Activated B cell treated with CpG ODN at 0.5 μM for 24 hours (primary cell): Measurements from ENCODE around the gene SH2D4B. TPM values are rescaled to one million over a fixed set of nuclear protein-coding genes. Genes with fewer than 3 reads are reported as not detected.

Experiments
- ATAC-seq: fragments of 200-7000 bp; cut with Tn5 transposase; one replicate; pipeline ENCODE4 v1.10.0; 2021; ENCODE audit warnings: low read depth, mild to moderate bottlenecking, moderate library complexity
- CTCF ChIA-PET: fragments of 350-600 bp; sonication (Branson Sonifier 250); formaldehyde crosslinking; loops from one replicate; lab custom pipeline; 2021; ENCODE audit warnings: antibody characterized with exemption; lab: Charles Lee
- POLR2A ChIA-PET: fragments of 350-600 bp; sonication (Branson Sonifier 250); formaldehyde crosslinking; loops from one replicate; lab custom pipeline; 2021; ENCODE audit warnings: antibody characterized with exemption; lab: Charles Lee
- DNase-seq: peaks from one replicate; pipeline ENCODE4 v3.0.0; 2022
- H3K27ac Mint-ChIP-seq: one replicate; pipeline ENCODE4 v1.8.0; 2020; ENCODE audit warnings: mixed read lengths
- H3K27me3 Mint-ChIP-seq: one replicate; pipeline ENCODE4 v1.8.0; 2021; ENCODE audit warnings: mixed read lengths
- H3K36me3 Mint-ChIP-seq: one replicate; pipeline ENCODE4 v1.8.0; 2021; ENCODE audit warnings: low read depth, mixed read lengths
- H3K4me1 Mint-ChIP-seq: one replicate; pipeline ENCODE4 v1.8.0; 2021; ENCODE audit warnings: mixed read lengths
- H3K4me3 Mint-ChIP-seq: one replicate; pipeline ENCODE4 v1.8.0; 2020; ENCODE audit warnings: mild to moderate bottlenecking, mixed read lengths
- H3K9me3 Mint-ChIP-seq: one replicate; pipeline ENCODE4 v1.8.0; 2020; ENCODE audit warnings: mixed read lengths
- CTCF ChIP-seq: fragments of 200-600 bp; IDR thresholded peaks from one replicate; pipeline ENCODE4 v1.8.0; 2022; ENCODE audit warnings: antibody characterized with exemption, mild to moderate bottlenecking
- intact Hi-C: fragments of 100-400 bp; cut with micrococcal nuclease; formaldehyde crosslinking; loops from one replicate; pipeline ENCODE4 v1.15.1; 2024
- total RNA-seq: library from RNA; stranded (reverse); gene quantifications from 2 replicates; pipeline ENCODE4 v1.2.3, GENCODE V29; 2022

Gene SH2D4B
- total RNA-seq, 1 donor from 2014 or later = not detected

GRCh38 chr10:80694930-80695329 lies 157.2 kb downstream of the SH2D4B start:
- Mint-ChIP-seq H3K4me3 (no peak overlapping the region), H3K9me3 (no peaks in the 10 kb centered on the region), H3K27me3 (peaks cover 20% of the 10 kb centered on the region), H3K4me1 (no peaks in the 10 kb centered on the region), H3K36me3 (no peaks in the 10 kb centered on the region), H3K27ac (no peak overlapping the region)
- intact Hi-C loops = loop anchor here (10.0 kb wide), 1 partner anchor 250 kb away; no protein-coding TSS in a partner anchor
- no peak for TF ChIP-seq CTCF
- ATAC-seq = no peak
- ChIA-PET CTCF (interaction anchor here (0.8 kb wide), 1 partner anchor 30 kb away, joined by 3 read pairs; no protein-coding TSS in a partner anchor), POLR2A (no interaction called here)
- no peak for DNase-seq

Other genes with a start within 250 kb of the SH2D4B start
- not detected in 2 replicates for gene MAT1A, start 248.2 kb upstream of the SH2D4B start, total RNA-seq
- not detected in 2 replicates for gene DYDC1, start 181.1 kb upstream of the SH2D4B start, total RNA-seq
- gene DYDC2, start 181.1 kb upstream of the SH2D4B start, total RNA-seq = not detected in 2 replicates
- gene PRXL2A, start 129.4 kb upstream of the SH2D4B start, total RNA-seq = 8.5 and 10.3 TPM in 2 replicates
- gene TSPAN14, start 83.6 kb upstream of the SH2D4B start, total RNA-seq = 18.9 and 20.7 TPM in 2 replicates